GM23338 (cell line): ENCODE measurements around the gene LNPEP. TPM values are rescaled to one million over a fixed set of nuclear protein-coding genes. Genes with fewer than 3 reads are reported as not detected.

Source experiments
- ATAC-seq: fragments of 200-7000 bp; cut with Tn5 transposase; 3 replicates; pipeline ENCODE4 v1.9.1; 2020
- DNase-seq: peaks from one replicate; pipeline ENCODE4 v3.0.0-alpha.2; 2015; ENCODE audit warnings: low spot score
- H2AFZ ChIP-seq: fragments of 200-600 bp; sonication (generic); 2 replicates; pipeline ENCODE4 v1.8.0; 2016; ENCODE audit warnings: antibody characterized with exemption, mild to moderate bottlenecking, moderate library complexity
- H3F3A ChIP-seq: fragments of 200-600 bp; sonication (generic); replicated peaks from 2 replicates; pipeline ENCODE4 v1.8.0; 2017; ENCODE audit warnings: antibody characterized with exemption, mixed run types, low read depth
- H3K27ac ChIP-seq: fragments of 200-600 bp; sonication (generic); 2 replicates; pipeline ENCODE4 v1.6.1; 2016; ENCODE audit warnings: low read depth
- H3K27me3 ChIP-seq: fragments of 200-600 bp; sonication (generic); 2 replicates; pipeline ENCODE4 v1.8.0; 2016; ENCODE audit warnings: mild to moderate bottlenecking, mixed run types, moderate library complexity; ENCODE audit not compliant: insufficient read depth
- H3K36me3 ChIP-seq: fragments of 200-600 bp; sonication (generic); 2 replicates; pipeline ENCODE4 v1.8.0; 2016; ENCODE audit warnings: mild to moderate bottlenecking; ENCODE audit not compliant: insufficient read depth
- H3K4me1 ChIP-seq: fragments of 200-600 bp; sonication (generic); 2 replicates; pipeline ENCODE4 v1.8.0; 2016; ENCODE audit warnings: mild to moderate bottlenecking, moderate library complexity; ENCODE audit not compliant: insufficient read depth
- H3K4me2 ChIP-seq: fragments of 200-600 bp; sonication (generic); 2 replicates; pipeline ENCODE4 v1.7.1; 2017; ENCODE audit warnings: mixed run types
- H3K4me3 ChIP-seq: fragments of 200-600 bp; sonication (generic); 2 replicates; pipeline ENCODE4 v1.6.1; 2016; ENCODE audit warnings: mixed run types
- H3K79me2 ChIP-seq: fragments of 200-600 bp; sonication (generic); replicated peaks from 2 replicates; pipeline ENCODE4 v1.8.0; 2017; ENCODE audit warnings: mild to moderate bottlenecking; ENCODE audit not compliant: insufficient read depth
- H3K9me2 ChIP-seq: fragments of 200-600 bp; sonication (generic); 2 replicates; pipeline ENCODE4 v1.8.0; 2017; ENCODE audit not compliant: insufficient read depth
- H4K20me1 ChIP-seq: fragments of 200-600 bp; sonication (generic); replicated peaks from 2 replicates; pipeline ENCODE4 v1.8.0; 2017; ENCODE audit warnings: mild to moderate bottlenecking; ENCODE audit not compliant: insufficient read depth
- H3K27ac Mint-ChIP-seq: 2 replicates; pipeline ENCODE4 v1.8.0; 2020; ENCODE audit warnings: inconsistent platforms, mild to moderate bottlenecking, moderate library complexity, mixed read lengths
- H3K27me3 Mint-ChIP-seq: 3 replicates; pipeline ENCODE4 v1.8.0; 2022; ENCODE audit warnings: low read depth, mild to moderate bottlenecking, moderate library complexity, mixed read lengths, inconsistent platforms; ENCODE audit not compliant: insufficient read depth, poor library complexity
- H3K36me3 Mint-ChIP-seq: 3 replicates; pipeline ENCODE4 v1.8.0; 2021; ENCODE audit warnings: low read depth, mild to moderate bottlenecking, inconsistent platforms, moderate library complexity, mixed read lengths
- H3K4me1 Mint-ChIP-seq: 3 replicates; pipeline ENCODE4 v1.8.0; 2020; ENCODE audit warnings: mild to moderate bottlenecking, inconsistent platforms, mixed read lengths
- H3K4me3 Mint-ChIP-seq: 3 replicates; pipeline ENCODE4 v1.8.0; 2021; ENCODE audit warnings: moderate library complexity, mild to moderate bottlenecking, inconsistent platforms, mixed read lengths
- H3K9me3 Mint-ChIP-seq: 3 replicates; pipeline ENCODE4 v1.8.0; 2020; ENCODE audit warnings: moderate library complexity, mild to moderate bottlenecking, inconsistent platforms, mixed read lengths
- CREB1 ChIP-seq: fragments of 250-450 bp; sonication (Bioruptor Pico); IDR thresholded peaks from 2 replicates; pipeline ENCODE4 v1.5.0; 2020; ENCODE audit warnings: low read depth, mild to moderate bottlenecking, moderate library complexity
- CTCF ChIP-seq, 2 experiments: fragments of 200-600 bp in 1 of 2; sonication (generic) in 1 of 2; conservative IDR thresholded peaks; 2 replicates each; pipeline versions ENCODE4 v1.5.1 to v1.6.1; 2016 to 2017; ENCODE audit warnings: antibody characterized with exemption in 2 of 2, low read depth in 2 of 2, mild to moderate bottlenecking in 2 of 2, moderate library complexity in 1 of 2
- ETS1 ChIP-seq: IDR thresholded peaks from 2 replicates; pipeline ENCODE4 v1.6.1; 2016; ENCODE audit warnings: antibody characterized with exemption
- EZH2 ChIP-seq: fragments of 200-600 bp; sonication (generic); IDR thresholded peaks from one replicate; pipeline ENCODE4 v1.8.0; 2017; ENCODE audit warnings: antibody characterized with exemption, mild to moderate bottlenecking, low read depth; ENCODE audit not compliant: unreplicated experiment
- EZH2phosphoT487 ChIP-seq: fragments of 200-600 bp; sonication (generic); IDR thresholded peaks from one replicate; pipeline ENCODE4 v1.8.1; 2018; ENCODE audit warnings: antibody characterized with exemption; ENCODE audit not compliant: unreplicated experiment
- JUNB ChIP-seq: IDR thresholded peaks from one replicate; pipeline ENCODE4 v1.6.1; 2016; ENCODE audit warnings: antibody characterized with exemption; ENCODE audit not compliant: unreplicated experiment
- NANOG ChIP-seq: IDR thresholded peaks from 2 replicates; pipeline ENCODE4 v1.6.1; 2016; ENCODE audit warnings: antibody characterized with exemption, borderline replicate concordance
- POLR2AphosphoS5 ChIP-seq: IDR thresholded peaks from 2 replicates; pipeline ENCODE4 v1.6.1; 2016; ENCODE audit warnings: antibody characterized with exemption, low read depth
- REST ChIP-seq: IDR thresholded peaks from one replicate; pipeline ENCODE4 v1.6.1; 2018; ENCODE audit warnings: antibody characterized with exemption; ENCODE audit not compliant: unreplicated experiment
- STAT1 ChIP-seq: IDR thresholded peaks from one replicate; pipeline ENCODE4 v1.6.1; 2016; ENCODE audit warnings: antibody characterized with exemption; ENCODE audit not compliant: unreplicated experiment
- ZNF114 ChIP-seq: fragments of 250-450 bp; sonication (Bioruptor Pico); IDR thresholded peaks from 2 replicates; pipeline ENCODE4 v1.5.0; 2020; ENCODE audit warnings: mild to moderate bottlenecking, moderate library complexity
- ZNF331 ChIP-seq: fragments of 250-450 bp; sonication (Bioruptor Pico); IDR thresholded peaks from 2 replicates; pipeline ENCODE4 v1.5.0; 2020; ENCODE audit warnings: low read depth, mild to moderate bottlenecking, moderate library complexity
- ZNF462 ChIP-seq: fragments of 250-450 bp; sonication (Bioruptor Pico); IDR thresholded peaks from 2 replicates; pipeline ENCODE4 v1.5.0; 2020; ENCODE audit warnings: mild to moderate bottlenecking, moderate library complexity
- polyA plus RNA-seq: library from polyadenylated mRNA; unstranded; fragments of >200 nt; fragmentation: Nextera tagmentation; extraction: Ambion mirVana; gene quantifications from 2 replicates; pipeline ENCODE4 v1.2.1, GENCODE V29; 2016
- total RNA-seq: library from RNA; depleted of rRNA; stranded (reverse); fragments of >200 nt; shearing (Covaris generic); gene quantifications from 2 replicates; pipeline ENCODE4 v1.2.3, GENCODE V29; 2014

Gene LNPEP
- total and polyA plus RNA-seq, 2 experiments from 2014 or later, result 1.2 to 8.3 TPM

- H3K4me1 ChIP-seq, result peaks cover 17% of the 10 kb centered on the region
- H4K20me1 ChIP-seq, result no peaks in the 10 kb centered on the region
- Mint-ChIP-seq H3K36me3 (no peaks in the 10 kb centered on the region), H3K4me1 (peaks cover 13% of the 10 kb centered on the region), H3K27ac (no peak overlapping the region), H3K9me3 (no peaks in the 10 kb centered on the region), H3K4me3 (no peak overlapping the region), H3K27me3 (peaks cover 3% of the 10 kb centered on the region)
- no peaks in the 10 kb centered on the region for H3K27me3 ChIP-seq
- H3K27ac ChIP-seq, result no peak overlapping the region
- H2AFZ ChIP-seq, result no peak overlapping the region
- no peak overlapping the region for H3K4me3 ChIP-seq
- no peak for ATAC-seq
- no peak for DNase-seq
- H3F3A ChIP-seq, result no peaks in the 10 kb centered on the region
- no peaks in the 10 kb centered on the region for H3K9me2 ChIP-seq
- TF ChIP-seq ETS1 (no peak), STAT1 (no peak), EZH2 (no peak), NANOG (no peak), ZNF331 (CRISPR knock-in tag) (no peak), ZNF114 (CRISPR knock-in tag) (no peak), EZH2phosphoT487 (no peak), ZNF462 (no peak), POLR2AphosphoS5 (no peak), JUNB (no peak), CTCF (conservative IDR thresholded peaks at IDR 0.05; ENCODE audit: low read depth in 2 of 2) (no peak), REST (no peak), CREB1 (no peak)
- H3K4me2 ChIP-seq, result no peak overlapping the region
- no peaks in the 10 kb centered on the region for H3K79me2 ChIP-seq
- H3K36me3 ChIP-seq, result no peaks in the 10 kb centered on the region
Measured at GRCh38 chr5:97041239-97041638, 105.4 kb downstream of the LNPEP start.
